Effector CD4-positive, alpha-beta T cell (primary cell): ENCODE results near the gene EIF2A.
"Not testable (repeated sequence)": the region's sequence is repeated elsewhere in the genome, so short reads cannot be mapped to it uniquely, and the experiment has no call there.

ENCODE experiments used
- DNase-seq: peaks from one replicate; pipeline ENCODE4 v3.0.0-alpha.2; 2020
- total RNA-seq: gene quantifications from one replicate; lab custom pipeline; 2026; lab: John Stamatoyannopoulos, UW

EIF2A gene
- 131 reads per million, percentile 87 among the genes with 10 or more reads in this experiment for total RNA-seq

DNA sequence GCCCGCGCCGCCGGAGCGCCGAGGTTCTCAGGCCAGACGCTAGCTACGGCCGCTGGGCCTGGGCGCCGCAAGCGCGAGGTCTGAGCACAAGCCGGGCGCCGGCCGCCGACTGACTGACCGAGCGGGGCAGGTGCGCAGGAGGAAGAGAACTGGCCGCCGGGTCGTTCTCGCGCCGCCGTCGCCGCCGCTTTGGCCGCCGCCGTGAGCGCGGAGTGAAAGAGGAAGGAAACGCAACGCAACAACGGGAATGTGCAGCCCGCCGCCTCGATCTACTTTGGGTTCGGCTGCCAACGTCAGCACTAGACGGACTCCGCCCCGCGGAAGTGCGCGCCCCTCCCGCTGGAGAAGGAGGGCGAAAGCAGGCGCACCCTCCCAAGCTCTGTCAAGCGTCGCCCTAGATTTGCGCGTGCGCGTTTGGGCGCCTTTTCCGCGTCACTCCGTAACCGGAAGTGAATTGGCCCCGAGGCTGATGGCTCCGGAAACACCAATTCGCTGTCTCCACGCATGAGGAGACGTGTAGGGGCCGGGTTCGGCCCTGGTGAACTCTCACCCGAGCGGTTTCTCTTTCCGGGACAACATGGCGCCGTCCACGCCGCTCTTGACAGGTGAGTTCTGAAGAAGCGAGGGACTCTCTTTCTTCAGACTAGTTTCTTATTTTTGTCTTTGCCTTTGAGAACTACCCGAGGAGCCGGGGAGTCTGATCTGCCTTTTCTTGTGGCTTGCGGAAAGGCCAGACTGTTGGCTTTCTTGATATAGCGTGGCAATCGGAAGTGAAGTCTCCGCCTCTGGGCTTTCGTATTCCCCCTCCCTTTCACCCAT lies at the start of gene EIF2A, which contains the start of gene SERP1:
Gene EIF2A, plus strand, starts transcription at position 562 of the 819 bp plus-strand sequence. Its CDS starts 16 bp downstream, at position 578.
Gene SERP1, minus strand, starts transcription at position 271 of the 819 bp plus-strand sequence. CDS start 361 bp downstream, outside the sequence.
- DNase-seq = peak; percentile 99

DNA sequence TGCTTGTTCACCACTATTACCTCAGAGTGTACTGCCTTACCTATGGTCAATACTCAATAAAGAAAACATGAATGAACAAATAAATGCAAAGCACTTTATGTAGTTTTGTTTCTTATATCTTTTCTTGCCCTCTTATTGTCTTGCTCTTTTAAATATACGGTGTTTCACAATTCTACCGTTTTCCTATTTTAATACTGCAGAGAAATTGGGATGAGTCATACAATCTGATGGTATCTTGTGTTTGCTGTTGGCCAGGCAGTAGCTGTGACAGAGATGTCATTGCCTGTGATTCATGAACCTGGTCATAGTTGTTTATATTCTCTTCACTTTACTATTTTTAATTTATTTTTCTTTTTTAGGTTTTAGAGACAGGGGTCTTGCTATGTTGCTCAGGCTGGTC lies 48.6 kb upstream of the EIF2A start:
- DNase-seq = no peak

DNA sequence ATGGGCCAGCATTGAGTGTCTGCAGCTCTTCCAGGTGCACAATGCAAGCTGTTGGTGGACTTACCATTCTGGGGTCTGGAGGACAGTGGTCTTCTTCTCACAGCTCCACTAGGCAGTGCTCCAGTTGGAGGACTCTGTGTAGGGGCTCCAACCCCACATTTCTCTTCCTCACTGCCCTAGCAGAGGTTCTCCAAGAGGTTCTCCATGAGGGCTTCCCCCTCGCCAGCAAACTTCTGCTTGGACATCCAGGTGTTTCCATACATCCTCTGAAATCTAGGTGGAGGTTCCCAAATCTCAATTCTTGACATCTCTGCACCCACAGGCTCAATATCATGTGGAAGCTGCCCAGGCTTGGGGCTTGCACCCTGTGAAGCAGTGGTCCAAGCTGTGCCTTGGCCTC lies 45.6 kb upstream of the EIF2A start:
- not testable (repeated sequence) for DNase-seq

DNA sequence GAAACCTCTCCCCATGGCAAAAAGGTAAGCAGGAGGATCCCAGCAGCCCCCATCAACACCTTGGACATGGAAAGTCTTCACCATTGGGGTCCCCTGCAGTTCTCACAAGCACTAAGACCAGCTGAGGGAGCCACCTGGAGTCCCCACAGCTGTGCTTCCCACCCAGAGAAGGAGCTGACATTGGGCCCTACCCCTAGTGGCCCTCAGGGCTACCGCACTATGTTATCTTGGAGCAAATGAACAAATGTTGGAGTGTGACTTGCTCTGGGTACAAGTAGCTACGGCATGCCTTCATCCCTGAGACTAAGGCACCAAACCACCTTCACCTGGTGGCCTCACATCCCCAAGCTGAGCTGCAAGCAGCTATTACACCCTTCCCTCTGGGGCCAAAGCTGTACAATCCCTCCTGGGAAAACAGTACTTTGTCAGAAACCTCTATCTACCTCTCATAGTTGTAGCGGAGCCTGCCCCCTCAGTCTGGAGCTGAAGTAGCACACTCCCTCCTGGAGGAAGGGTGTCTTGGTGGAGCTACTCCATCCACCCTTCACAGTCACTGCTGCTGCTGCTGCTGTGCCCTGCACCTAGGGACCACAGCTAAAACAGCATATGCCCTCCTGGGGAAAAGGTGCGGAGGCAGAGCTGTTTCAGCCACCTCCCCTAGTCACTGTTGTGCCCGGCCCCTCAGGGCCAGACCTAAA lies 43.0 kb upstream of the EIF2A start:
- DNase-seq = no peak

DNA sequence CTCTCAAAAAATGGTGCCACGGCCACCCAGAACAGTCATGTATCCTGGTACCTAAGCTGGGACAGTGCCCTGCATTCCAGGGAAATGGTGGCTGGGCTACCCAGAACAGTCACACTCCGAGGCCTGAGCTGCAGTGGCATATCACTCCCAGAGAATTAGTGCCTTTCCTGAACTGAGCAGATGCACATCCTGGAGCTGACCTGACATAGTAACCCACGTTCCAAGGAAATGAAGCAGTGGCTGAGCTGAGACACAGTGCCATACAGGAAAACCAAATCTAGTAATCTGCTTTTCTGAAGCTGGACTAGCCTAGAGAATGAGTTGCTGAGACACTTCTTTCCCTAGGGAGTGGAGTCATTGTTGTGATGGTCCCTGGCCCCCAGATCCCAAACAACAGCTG lies 42.1 kb upstream of the EIF2A start:
- no peak for DNase-seq

DNA sequence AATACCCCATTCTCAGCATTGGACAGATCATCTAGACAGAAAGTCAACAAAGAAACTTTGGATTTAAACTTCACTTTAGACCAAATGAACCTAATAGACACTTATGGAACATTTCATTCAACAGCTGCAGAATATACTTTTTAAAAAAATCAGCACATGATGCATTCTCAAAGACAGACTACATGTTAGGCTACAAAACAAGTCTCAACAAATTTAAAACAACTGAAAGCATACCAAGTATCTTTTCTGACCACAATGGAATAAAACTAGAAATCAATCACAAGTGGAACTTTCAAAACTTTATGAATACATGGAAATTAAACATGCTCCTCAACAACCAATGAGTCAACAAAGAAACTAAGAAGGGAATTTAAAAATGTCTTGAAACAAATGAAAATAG lies 38.2 kb upstream of the EIF2A start:
- no peak for DNase-seq

DNA sequence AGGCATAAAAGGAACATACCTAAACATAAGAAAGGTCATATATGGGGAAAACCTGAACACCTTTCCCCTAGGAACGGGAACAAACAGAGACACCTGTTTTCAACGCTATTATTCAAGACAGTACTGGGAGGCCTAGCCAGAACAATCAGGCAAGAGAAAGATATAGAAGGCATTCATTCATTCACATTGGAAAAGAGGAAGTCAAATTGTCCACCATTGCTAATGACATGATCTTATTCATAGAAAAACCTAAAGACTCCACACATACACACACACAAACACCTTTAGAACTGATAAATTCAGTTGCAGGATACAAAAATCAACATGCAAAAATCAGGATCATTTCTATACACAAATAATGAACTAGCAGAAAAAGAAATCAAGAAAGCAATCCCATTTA lies 36.8 kb upstream of the EIF2A start:
- DNase-seq = no peak

DNA sequence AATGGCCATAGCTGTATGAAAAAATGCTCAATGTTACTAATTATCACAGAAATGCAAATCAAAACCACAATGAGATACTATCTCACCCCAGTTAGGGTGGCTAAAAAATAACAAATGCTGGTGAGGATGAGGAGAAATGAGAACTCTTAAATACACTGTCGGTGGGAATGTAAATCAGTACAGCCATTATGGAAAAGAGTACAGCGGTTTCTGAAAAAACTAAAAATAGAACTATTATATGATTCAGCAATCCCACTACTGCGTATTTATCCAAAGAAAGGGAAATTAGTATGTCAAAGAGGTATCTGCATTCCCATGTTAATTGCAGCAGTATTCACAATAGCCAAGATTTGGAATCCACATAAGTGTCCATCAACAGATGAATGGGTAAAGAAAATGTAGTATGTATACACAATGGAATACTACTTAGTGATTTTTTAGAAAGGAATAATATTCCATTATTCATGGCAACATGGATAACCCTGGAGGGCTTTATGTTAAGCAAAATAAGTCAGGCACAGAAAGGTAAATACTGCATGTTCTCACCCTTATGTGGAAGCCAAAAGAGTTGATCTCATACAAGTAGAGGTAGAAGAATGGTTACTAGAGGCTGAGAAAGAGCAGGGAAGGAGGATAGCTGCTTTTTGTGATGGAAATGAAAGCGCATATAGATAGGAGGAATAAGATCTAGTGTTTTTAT lies 35.3 kb upstream of the EIF2A start:
- DNase-seq = no peak

DNA sequence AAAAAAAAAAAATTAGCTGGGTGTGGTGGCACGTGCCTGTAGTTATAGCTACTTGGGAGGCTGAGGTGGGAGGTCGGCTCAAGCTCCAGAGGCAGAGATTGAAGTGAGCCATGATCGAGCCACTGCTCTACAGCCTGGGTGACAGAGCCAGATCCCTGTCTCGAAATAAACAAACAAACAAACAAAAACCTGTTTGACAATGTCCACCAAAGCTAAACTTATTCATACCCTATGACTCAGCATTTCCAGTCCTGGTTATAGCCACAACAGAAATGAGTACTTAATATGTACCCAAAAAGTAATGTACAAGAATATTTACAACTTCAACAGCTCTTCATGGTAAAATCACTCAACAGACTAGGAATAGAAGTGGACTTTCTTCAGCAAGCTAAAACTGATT lies 31.4 kb upstream of the EIF2A start:
- DNase-seq = no peak

DNA sequence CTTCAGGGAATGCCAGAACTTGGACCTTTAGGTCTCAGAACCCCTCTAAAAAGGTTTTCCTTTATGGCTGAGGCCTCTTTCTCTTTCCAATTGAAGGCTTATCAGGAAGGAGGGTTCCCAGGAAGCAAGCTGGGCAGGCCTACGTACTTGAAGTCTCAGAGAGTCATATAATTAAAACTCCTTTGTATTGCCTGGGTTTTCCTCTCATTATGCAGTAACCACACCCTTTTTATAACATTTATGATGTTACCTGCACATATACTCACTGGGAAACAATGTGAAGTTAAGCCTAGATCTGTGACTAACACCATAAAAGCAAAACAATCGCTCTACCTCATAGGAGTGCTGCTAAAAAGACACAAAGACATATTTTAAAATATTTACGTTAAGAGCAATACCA lies 27.6 kb upstream of the EIF2A start:
- DNase-seq = no peak

DNA sequence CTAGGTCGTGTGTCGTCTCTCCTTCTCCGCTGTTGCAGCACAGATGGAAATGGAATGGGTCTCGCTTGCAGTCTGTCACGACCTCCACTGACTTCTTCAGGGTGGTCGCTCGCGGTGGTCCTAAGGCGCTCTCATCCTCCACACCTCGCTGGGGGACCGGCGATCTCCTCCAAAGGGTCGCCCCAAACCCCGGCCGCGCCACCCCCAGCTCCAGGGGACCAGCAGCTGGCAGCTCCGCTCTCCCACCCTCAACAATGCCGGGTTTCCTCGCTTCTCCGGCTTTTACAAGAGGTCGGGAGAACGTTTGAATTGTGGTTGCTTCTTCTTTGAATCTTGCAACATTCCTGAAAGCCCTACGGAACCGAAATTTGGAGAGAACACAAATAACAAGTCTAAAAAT lies 26.2 kb upstream of the EIF2A start:
- no peak for DNase-seq

DNA sequence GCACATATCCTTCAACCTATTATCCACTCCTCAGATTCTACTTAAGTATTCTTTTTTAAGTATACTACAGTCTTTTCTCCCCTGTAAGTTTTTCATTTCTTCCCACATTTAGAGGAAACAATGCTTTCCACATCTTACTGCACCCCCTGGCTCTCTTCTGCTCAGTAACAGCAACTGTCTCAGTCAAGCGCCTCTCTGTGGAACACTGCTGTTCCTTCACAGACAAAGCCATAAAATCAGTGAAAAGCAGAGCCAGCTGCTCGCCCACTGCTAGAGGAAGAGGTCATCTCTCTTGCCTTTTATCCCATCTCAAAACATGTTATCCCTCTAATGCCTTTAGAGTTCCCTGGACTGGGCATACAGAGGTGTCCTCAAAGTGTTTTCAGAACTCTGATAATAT lies 25.1 kb upstream of the EIF2A start:
- DNase-seq = no peak

DNA sequence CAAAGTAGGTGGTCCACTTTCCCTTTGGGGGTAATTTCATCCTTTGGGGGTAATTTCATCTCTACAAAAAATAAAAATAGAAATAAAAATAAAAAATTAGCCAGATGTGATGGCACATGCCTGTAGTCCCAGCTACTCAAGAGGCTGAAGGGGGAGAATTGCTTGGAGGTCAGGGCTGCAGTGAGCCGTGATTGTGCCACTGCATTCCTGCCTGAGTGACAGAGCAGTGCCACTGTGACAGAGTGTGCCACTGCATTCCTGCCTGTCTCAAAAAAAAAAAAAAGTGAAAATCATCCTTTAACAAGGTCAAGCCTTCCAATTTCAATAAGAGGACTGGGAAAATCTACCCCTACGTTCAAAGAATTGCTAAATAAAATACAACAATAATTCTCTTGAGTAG lies 23.0 kb upstream of the EIF2A start:
- DNase-seq = no peak

DNA sequence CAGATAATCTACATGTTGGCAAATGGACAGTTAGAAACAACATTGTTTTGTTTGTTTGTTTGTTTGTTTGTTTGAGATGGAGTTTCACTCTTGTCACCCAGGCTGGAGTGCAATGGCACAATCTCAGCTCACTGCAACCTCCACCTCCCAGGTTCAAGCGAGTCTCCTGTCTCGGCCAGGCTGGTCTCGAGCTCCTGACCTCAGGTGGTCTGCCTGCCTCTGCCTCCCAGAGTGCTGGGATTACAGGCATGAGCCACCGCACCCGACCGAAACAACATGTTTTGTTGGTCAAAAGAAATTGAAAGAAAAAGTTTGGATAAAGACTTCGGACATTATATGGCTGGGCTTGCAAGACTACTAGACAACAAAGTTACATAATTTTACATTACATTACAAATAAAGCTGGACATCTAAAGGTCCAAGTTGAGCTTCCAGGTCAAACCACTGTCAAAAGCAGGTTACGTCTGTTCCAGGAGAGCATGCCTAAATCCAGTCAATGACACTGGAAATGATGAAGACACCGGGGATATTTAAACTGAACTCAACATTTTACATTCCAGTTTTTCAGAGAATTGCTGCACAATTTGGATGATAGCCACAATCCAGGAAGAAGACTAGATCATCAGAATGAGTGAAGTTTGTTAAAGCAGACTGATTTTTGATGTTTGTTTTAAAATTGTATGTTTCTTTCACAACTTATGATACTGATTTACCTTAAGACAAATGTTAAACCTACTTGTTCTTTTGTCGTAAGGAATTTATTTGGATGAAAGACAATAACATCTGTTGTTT lies 18.9 kb upstream of the EIF2A start:
- no peak for DNase-seq

DNA sequence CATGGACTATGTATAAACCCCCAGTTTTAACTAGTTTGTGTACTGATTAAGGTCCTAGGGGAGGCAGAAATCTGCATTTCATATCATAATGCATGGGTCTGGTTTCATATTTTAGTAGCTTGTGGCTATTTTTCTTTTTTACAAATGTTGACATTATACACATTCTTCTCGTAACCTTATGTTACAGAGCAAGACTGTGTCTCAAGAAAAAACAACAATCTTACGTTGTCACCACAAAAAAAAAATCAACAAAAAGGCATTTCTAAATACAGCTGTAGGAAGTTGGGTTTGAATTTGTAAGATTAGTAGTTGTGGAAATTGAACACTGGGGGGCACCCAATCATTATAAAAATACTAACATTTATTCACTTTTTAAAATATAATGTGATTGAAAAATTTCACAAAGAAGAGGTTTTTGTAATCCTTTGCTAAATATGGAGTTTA lies 18.2 kb upstream of the EIF2A start:
- no peak for DNase-seq

DNA sequence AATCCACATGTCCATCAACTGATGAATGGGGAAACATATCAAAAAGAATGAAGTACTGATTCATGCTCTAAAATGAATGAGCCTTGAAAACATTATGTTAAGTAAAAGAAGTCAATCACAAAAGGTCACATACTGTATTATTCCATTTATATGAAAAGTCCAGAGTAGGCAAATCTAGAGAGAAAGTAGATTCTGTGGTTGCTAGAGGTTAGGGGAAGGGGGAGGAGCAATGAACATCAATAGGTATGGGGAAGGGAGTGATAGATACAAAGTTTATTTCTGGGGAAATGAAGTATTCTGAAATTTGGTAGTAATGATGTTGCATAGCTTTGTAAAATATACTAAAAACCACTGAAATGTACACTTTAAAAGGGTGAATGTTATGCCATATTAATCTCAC lies 14.8 kb upstream of the EIF2A start:
- no peak for DNase-seq

DNA sequence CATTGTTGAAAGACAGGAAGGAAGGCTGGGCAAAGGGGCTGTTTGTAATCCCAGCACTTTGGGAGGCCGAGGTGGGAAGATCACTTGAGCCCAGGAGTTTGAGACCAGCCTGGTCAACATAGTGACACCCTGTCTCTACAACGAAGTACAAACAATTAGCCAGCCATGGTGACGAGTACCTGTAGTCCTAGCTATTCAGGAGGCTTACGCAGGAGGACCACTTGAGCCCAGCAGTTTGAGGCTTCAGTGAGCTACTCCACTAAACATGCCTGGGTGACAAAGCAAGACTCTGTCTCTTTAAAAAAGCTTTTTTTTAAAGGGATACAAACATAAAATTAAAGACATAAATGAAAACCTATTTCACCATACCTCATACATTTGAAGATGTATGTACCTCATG lies 11.4 kb upstream of the EIF2A start:
- DNase-seq = no peak

DNA sequence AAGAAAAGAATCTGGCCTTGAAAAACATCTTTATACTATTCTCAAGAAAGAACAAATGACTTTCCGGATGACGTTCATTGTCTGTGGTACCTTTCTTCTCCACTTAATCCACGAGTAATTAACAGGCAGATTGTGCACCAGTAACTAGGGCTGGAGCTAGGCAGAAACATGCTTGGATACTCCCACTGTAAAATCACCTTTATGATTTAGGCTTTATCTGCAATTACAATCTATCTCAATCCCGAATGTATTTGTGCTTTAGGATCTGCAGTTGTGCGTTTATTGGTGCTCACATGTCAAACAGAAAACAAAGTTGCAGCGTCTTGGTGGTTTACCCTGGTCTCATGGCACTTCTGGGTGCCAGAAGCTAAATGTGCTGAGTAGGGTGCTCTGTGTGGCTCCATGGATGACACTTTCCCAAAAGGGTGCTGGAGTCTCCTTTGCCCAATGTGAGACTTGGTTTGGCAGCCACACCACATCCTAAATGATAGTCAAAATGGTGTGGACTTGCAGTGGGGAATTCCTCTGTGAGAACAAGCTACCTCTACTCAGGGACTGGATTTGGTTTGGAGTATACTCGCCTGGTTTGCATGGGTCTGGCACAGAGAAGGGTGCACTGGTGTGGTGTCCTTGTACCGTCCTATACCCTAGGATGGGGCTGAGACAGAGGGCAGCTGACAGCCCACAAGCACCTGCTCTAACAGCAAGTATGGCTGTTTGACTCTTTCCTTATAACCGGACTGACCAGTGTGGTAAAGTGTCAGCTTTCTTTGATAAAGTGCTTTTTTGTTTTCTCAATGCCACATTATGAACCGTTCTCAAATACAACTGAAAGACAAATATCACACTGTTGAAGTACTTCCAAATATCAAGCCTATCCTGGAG lies 8.0 kb upstream of the EIF2A start:
- no peak for DNase-seq

DNA sequence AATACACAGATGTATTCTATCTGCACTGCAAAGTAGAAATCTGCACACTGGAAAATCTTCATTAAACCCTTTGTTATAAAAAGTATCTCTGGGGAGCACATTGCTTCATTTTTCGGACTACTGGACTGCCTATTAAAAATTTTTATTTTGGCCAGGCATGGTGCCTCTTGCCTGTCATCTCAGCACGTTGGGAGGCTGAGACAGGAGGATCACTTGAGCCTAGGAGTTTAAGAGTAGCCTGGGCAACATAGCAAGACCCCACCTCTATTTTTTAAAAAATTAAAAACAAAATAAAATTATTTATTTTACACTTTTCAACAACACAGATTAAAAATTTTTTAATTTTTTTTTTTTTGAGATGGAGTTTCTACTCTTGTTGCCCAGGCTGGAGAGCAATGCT lies 6.3 kb upstream of the EIF2A start:
- no peak for DNase-seq

DNA sequence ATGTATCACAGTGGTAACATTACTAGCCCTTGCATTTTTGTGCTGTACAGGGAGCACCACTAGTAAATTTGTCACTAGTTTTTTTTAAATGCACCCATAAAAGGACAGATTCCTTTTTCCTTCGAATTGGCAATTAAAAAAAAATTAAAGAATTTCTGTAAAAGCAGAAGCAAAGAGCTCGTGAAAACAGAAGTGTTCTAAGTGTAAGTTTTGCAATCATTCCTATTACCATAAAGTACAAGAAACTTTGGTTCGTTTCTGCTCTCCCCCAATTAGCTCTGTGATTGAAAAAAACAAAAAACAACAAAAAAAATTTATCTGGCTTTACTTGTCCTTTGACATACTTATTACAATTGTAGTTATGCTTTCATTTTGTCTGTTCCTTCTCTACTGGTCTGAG lies 5.6 kb upstream of the EIF2A start:
- no peak for DNase-seq

DNA sequence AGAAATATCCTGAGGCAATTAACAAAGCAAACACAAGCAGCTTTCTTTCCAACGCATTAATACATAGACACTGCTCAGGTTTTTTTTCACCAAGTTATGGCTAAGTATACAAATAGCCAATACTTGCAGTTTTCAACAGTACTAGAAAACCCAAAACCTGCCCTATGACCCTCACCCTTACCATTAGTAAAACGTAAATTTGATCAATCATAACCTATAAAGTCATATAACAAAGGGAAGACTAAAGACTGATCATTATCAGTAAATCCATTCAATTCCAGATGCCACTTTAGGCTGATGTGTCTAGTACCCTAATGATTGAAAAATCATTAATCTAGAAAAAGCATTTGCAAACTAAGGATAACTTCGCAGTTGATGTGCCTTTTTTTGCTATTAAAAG lies 3.5 kb upstream of the EIF2A start:
- no peak for DNase-seq

DNA sequence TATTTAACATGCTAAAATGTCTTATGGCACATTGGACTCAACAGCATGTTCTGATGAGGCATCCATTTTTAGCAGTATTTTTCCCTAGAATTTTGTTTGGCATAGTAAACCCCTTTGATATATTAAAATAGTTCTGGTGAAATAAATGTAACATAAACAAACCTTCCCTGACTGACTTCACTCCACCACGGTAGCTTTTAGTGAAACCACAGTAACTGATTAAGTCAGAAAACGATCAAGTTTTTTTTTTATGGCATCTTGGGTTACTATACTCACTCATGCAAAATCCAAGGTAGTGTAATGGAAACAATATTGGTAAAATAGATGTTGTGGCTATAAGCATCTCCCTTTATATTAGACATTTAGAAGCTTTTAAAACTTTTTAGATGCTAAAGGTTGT lies 3.1 kb upstream of the EIF2A start:
- no peak for DNase-seq
